GM19099 (cell line): ENCODE data around the gene ASIC3.

Experiments used
- POLR2A ChIP-seq: IDR thresholded peaks from 3 replicates; pipeline ENCODE4 v1.6.1; 2011; ENCODE audit warnings: low read depth; ENCODE audit not compliant: insufficient read length; ENCODE audit errors: extremely low read depth

The ASIC3 gene

GRCh38 chr7:151047976-151048815 is at the start of gene ASIC3:
Gene ASIC3 (plus strand): TSS chr7:151048531. CDS start chr7:151048886, 355 bp downstream.
- no peak for TF ChIP-seq POLR2A

GRCh38 chr7:150999001-150999400 is 49.3 kb upstream of the ASIC3 start:
- TF ChIP-seq POLR2A = no peak

- no peak for TF ChIP-seq POLR2A
Observed at GRCh38 chr7:150999497-151000230, 48.7 kb upstream of the ASIC3 start.

GRCh38 chr7:151000897-151001495 is 47.3 kb upstream of the ASIC3 start:
- TF ChIP-seq POLR2A = no peak

- no peak for TF ChIP-seq POLR2A
Observed at GRCh38 chr7:151001546-151001945, 46.8 kb upstream of the ASIC3 start.

GRCh38 chr7:151003572-151003971 is 44.8 kb upstream of the ASIC3 start:
- no peak for TF ChIP-seq POLR2A

GRCh38 chr7:151005566-151005965 is 42.8 kb upstream of the ASIC3 start:
- TF ChIP-seq POLR2A = no peak

- TF ChIP-seq POLR2A = no peak
Observed at GRCh38 chr7:151006590-151007300, 41.6 kb upstream of the ASIC3 start.

GRCh38 chr7:151007469-151007898 is 40.8 kb upstream of the ASIC3 start:
- no peak for TF ChIP-seq POLR2A

GRCh38 chr7:151008143-151008510 is 40.2 kb upstream of the ASIC3 start:
- no peak for TF ChIP-seq POLR2A

- no peak for TF ChIP-seq POLR2A
Observed at GRCh38 chr7:151008511-151009323, 39.6 kb upstream of the ASIC3 start.

- TF ChIP-seq POLR2A = no peak
Observed at GRCh38 chr7:151009327-151010036, 38.8 kb upstream of the ASIC3 start.

GRCh38 chr7:151010037-151010306 is 38.4 kb upstream of the ASIC3 start:
- no peak for TF ChIP-seq POLR2A
